ENCODE measurements around the gene CST6.

DNA sequence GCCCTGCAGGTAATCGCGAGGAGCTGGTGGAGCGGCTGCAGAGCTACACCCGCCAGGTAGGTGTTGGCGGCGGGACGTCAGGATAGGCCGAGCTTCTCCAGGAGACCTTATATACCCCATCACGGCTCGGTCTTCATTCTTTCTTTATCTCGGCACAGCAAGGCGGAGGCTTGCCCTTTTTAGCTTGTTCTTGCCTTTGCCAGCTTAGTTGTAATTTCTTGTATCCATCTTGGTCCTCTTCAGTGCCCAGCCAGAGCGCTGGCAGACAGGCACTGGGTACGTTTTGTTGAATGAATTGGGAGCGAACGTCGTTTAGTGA, 40.8 kb downstream of the CST6 start:
- TF ChIP-seq CTCF (IDR thresholded peaks at IDR 0.05; ENCODE audit: low read length) (no peak), EZH2 (IDR thresholded peaks at IDR 0.05; ENCODE audit: borderline replicate concordance, low read length) (no peak)

Data from OCI-LY1 (cell line).